Stimulated activated CD4-positive, alpha-beta T cell treated with anti-CD3 and anti-CD28 coated beads, Interleukin-1b, Interleukin-23, amount 100 ng/mL, for 48 hours (primary cell): ENCODE results near the gene TRIM24.

Experiments
- DNase-seq: peaks from one replicate; pipeline ENCODE4 v3.0.0-alpha.2; 2020

TRIM24 gene

GRCh38 chr7:138630059-138630610 lies 170.1 kb downstream of the TRIM24 start:
- no peak for DNase-seq

- no peak for DNase-seq
Observed at GRCh38 chr7:138632384-138632783, 172.3 kb downstream of the TRIM24 start.

- DNase-seq: no peak
Observed at GRCh38 chr7:138632826-138633602, 173.0 kb downstream of the TRIM24 start.
